GM23338 (cell line): ENCODE results near the gene NID1. TPM values are rescaled to one million over a fixed set of nuclear protein-coding genes. Genes with fewer than 3 reads are reported as not detected.

Experiments
- ATAC-seq: fragments of 200-7000 bp; cut with Tn5 transposase; 3 replicates; pipeline ENCODE4 v1.9.1; 2020
- DNase-seq: peaks from one replicate; pipeline ENCODE4 v3.0.0-alpha.2; 2015; ENCODE audit warnings: low spot score
- H2AFZ ChIP-seq: fragments of 200-600 bp; sonication (generic); 2 replicates; pipeline ENCODE4 v1.8.0; 2016; ENCODE audit warnings: antibody characterized with exemption, mild to moderate bottlenecking, moderate library complexity
- H3F3A ChIP-seq: fragments of 200-600 bp; sonication (generic); replicated peaks from 2 replicates; pipeline ENCODE4 v1.8.0; 2017; ENCODE audit warnings: antibody characterized with exemption, mixed run types, low read depth
- H3K27ac ChIP-seq: fragments of 200-600 bp; sonication (generic); 2 replicates; pipeline ENCODE4 v1.6.1; 2016; ENCODE audit warnings: low read depth
- H3K27me3 ChIP-seq: fragments of 200-600 bp; sonication (generic); 2 replicates; pipeline ENCODE4 v1.8.0; 2016; ENCODE audit warnings: mild to moderate bottlenecking, mixed run types, moderate library complexity; ENCODE audit not compliant: insufficient read depth
- H3K36me3 ChIP-seq: fragments of 200-600 bp; sonication (generic); 2 replicates; pipeline ENCODE4 v1.8.0; 2016; ENCODE audit warnings: mild to moderate bottlenecking; ENCODE audit not compliant: insufficient read depth
- H3K4me1 ChIP-seq: fragments of 200-600 bp; sonication (generic); 2 replicates; pipeline ENCODE4 v1.8.0; 2016; ENCODE audit warnings: mild to moderate bottlenecking, moderate library complexity; ENCODE audit not compliant: insufficient read depth
- H3K4me2 ChIP-seq: fragments of 200-600 bp; sonication (generic); 2 replicates; pipeline ENCODE4 v1.7.1; 2017; ENCODE audit warnings: mixed run types
- H3K4me3 ChIP-seq: fragments of 200-600 bp; sonication (generic); 2 replicates; pipeline ENCODE4 v1.6.1; 2016; ENCODE audit warnings: mixed run types
- H3K79me2 ChIP-seq: fragments of 200-600 bp; sonication (generic); replicated peaks from 2 replicates; pipeline ENCODE4 v1.8.0; 2017; ENCODE audit warnings: mild to moderate bottlenecking; ENCODE audit not compliant: insufficient read depth
- H3K9me2 ChIP-seq: fragments of 200-600 bp; sonication (generic); 2 replicates; pipeline ENCODE4 v1.8.0; 2017; ENCODE audit not compliant: insufficient read depth
- H4K20me1 ChIP-seq: fragments of 200-600 bp; sonication (generic); replicated peaks from 2 replicates; pipeline ENCODE4 v1.8.0; 2017; ENCODE audit warnings: mild to moderate bottlenecking; ENCODE audit not compliant: insufficient read depth
- H3K27ac Mint-ChIP-seq: 2 replicates; pipeline ENCODE4 v1.8.0; 2020; ENCODE audit warnings: inconsistent platforms, mild to moderate bottlenecking, moderate library complexity, mixed read lengths
- H3K27me3 Mint-ChIP-seq: 3 replicates; pipeline ENCODE4 v1.8.0; 2022; ENCODE audit warnings: low read depth, mild to moderate bottlenecking, moderate library complexity, mixed read lengths, inconsistent platforms; ENCODE audit not compliant: insufficient read depth, poor library complexity
- H3K36me3 Mint-ChIP-seq: 3 replicates; pipeline ENCODE4 v1.8.0; 2021; ENCODE audit warnings: low read depth, mild to moderate bottlenecking, inconsistent platforms, moderate library complexity, mixed read lengths
- H3K4me1 Mint-ChIP-seq: 3 replicates; pipeline ENCODE4 v1.8.0; 2020; ENCODE audit warnings: mild to moderate bottlenecking, inconsistent platforms, mixed read lengths
- H3K4me3 Mint-ChIP-seq: 3 replicates; pipeline ENCODE4 v1.8.0; 2021; ENCODE audit warnings: moderate library complexity, mild to moderate bottlenecking, inconsistent platforms, mixed read lengths
- H3K9me3 Mint-ChIP-seq: 3 replicates; pipeline ENCODE4 v1.8.0; 2020; ENCODE audit warnings: moderate library complexity, mild to moderate bottlenecking, inconsistent platforms, mixed read lengths
- EZH2 ChIP-seq: fragments of 200-600 bp; sonication (generic); IDR thresholded peaks from one replicate; pipeline ENCODE4 v1.8.0; 2017; ENCODE audit warnings: antibody characterized with exemption, mild to moderate bottlenecking, low read depth; ENCODE audit not compliant: unreplicated experiment
- EZH2phosphoT487 ChIP-seq: fragments of 200-600 bp; sonication (generic); IDR thresholded peaks from one replicate; pipeline ENCODE4 v1.8.1; 2018; ENCODE audit warnings: antibody characterized with exemption; ENCODE audit not compliant: unreplicated experiment
- JUNB ChIP-seq: IDR thresholded peaks from one replicate; pipeline ENCODE4 v1.6.1; 2016; ENCODE audit warnings: antibody characterized with exemption; ENCODE audit not compliant: unreplicated experiment
- POLR2AphosphoS5 ChIP-seq: IDR thresholded peaks from 2 replicates; pipeline ENCODE4 v1.6.1; 2016; ENCODE audit warnings: antibody characterized with exemption, low read depth
- STAT1 ChIP-seq: IDR thresholded peaks from one replicate; pipeline ENCODE4 v1.6.1; 2016; ENCODE audit warnings: antibody characterized with exemption; ENCODE audit not compliant: unreplicated experiment
- ZNF114 ChIP-seq: fragments of 250-450 bp; sonication (Bioruptor Pico); IDR thresholded peaks from 2 replicates; pipeline ENCODE4 v1.5.0; 2020; ENCODE audit warnings: mild to moderate bottlenecking, moderate library complexity
- ZNF331 ChIP-seq: fragments of 250-450 bp; sonication (Bioruptor Pico); IDR thresholded peaks from 2 replicates; pipeline ENCODE4 v1.5.0; 2020; ENCODE audit warnings: low read depth, mild to moderate bottlenecking, moderate library complexity
- polyA plus RNA-seq: library from polyadenylated mRNA; unstranded; fragments of >200 nt; fragmentation: Nextera tagmentation; extraction: Ambion mirVana; gene quantifications from 2 replicates; pipeline ENCODE4 v1.2.1, GENCODE V29; 2016
- total RNA-seq: library from RNA; depleted of rRNA; stranded (reverse); fragments of >200 nt; shearing (Covaris generic); gene quantifications from 2 replicates; pipeline ENCODE4 v1.2.3, GENCODE V29; 2014
- TF ChIP-seq, protein P1 (sequence below): IDR thresholded peaks from one replicate; pipeline ENCODE4 v1.6.1; 2018; ENCODE audit warnings: antibody characterized with exemption; ENCODE audit not compliant: unreplicated experiment
- TF ChIP-seq, protein P2 (sequence below): IDR thresholded peaks from 2 replicates; pipeline ENCODE4 v1.6.1; 2016; ENCODE audit warnings: antibody characterized with exemption
- TF ChIP-seq, protein P3 (sequence below), 2 experiments: fragments of 200-600 bp in 1 of 2; sonication (generic) in 1 of 2; conservative IDR thresholded peaks; 2 replicates each; pipeline versions ENCODE4 v1.5.1 to v1.6.1; 2016 to 2017; ENCODE audit warnings: antibody characterized with exemption in 2 of 2, low read depth in 2 of 2, mild to moderate bottlenecking in 2 of 2, moderate library complexity in 1 of 2

The NID1 gene
- total and polyA plus RNA-seq, 2 experiments from 2014 or later, result 7.1 to 32.5 TPM

DNA sequence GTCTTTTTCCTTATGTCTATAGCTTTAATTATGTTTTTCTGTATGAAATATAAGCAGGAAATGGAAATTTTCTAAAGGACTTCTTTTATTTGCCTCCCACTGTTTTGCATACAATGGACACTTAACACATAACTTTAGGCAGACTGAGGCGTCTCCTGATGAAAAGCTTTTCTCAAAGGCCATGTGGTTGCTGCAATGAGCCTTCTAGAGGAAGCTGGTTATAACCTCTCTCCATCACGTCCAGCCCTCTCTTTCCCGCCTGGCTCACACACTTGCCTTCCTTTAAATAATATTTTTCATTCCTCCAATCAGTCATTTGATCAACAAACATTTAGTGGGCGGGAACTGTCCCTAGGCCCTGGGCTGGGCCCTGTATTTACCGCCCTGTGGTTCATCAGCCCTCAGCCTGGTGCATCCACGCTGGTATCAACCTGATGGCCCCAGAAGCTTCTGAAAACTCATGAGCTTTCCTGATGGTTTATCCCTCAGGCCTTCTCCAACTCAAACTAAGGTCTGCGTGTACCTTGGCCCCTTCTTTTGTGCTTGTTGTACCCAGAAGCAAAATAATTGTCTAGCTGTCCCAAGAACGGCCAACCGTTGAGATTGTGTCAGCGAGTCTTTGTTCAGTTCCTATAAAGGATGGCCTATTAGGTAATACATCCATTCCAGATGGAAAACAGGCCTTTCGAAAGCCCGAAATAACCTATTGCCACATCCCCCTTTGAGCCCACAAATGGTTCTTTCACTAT lies 122.8 kb downstream of the NID1 start (continued):
- TF ChIP-seq, protein P1, sequence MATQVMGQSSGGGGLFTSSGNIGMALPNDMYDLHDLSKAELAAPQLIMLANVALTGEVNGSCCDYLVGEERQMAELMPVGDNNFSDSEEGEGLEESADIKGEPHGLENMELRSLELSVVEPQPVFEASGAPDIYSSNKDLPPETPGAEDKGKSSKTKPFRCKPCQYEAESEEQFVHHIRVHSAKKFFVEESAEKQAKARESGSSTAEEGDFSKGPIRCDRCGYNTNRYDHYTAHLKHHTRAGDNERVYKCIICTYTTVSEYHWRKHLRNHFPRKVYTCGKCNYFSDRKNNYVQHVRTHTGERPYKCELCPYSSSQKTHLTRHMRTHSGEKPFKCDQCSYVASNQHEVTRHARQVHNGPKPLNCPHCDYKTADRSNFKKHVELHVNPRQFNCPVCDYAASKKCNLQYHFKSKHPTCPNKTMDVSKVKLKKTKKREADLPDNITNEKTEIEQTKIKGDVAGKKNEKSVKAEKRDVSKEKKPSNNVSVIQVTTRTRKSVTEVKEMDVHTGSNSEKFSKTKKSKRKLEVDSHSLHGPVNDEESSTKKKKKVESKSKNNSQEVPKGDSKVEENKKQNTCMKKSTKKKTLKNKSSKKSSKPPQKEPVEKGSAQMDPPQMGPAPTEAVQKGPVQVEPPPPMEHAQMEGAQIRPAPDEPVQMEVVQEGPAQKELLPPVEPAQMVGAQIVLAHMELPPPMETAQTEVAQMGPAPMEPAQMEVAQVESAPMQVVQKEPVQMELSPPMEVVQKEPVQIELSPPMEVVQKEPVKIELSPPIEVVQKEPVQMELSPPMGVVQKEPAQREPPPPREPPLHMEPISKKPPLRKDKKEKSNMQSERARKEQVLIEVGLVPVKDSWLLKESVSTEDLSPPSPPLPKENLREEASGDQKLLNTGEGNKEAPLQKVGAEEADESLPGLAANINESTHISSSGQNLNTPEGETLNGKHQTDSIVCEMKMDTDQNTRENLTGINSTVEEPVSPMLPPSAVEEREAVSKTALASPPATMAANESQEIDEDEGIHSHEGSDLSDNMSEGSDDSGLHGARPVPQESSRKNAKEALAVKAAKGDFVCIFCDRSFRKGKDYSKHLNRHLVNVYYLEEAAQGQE, result no peak
- TF ChIP-seq STAT1, result no peak
- TF ChIP-seq ZNF114 (CRISPR knock-in tag), result no peak
- TF ChIP-seq, protein P2, sequence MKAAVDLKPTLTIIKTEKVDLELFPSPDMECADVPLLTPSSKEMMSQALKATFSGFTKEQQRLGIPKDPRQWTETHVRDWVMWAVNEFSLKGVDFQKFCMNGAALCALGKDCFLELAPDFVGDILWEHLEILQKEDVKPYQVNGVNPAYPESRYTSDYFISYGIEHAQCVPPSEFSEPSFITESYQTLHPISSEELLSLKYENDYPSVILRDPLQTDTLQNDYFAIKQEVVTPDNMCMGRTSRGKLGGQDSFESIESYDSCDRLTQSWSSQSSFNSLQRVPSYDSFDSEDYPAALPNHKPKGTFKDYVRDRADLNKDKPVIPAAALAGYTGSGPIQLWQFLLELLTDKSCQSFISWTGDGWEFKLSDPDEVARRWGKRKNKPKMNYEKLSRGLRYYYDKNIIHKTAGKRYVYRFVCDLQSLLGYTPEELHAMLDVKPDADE, result no peak
- no peak for TF ChIP-seq ZNF331 (CRISPR knock-in tag)
- no peak for TF ChIP-seq POLR2AphosphoS5

DNA sequence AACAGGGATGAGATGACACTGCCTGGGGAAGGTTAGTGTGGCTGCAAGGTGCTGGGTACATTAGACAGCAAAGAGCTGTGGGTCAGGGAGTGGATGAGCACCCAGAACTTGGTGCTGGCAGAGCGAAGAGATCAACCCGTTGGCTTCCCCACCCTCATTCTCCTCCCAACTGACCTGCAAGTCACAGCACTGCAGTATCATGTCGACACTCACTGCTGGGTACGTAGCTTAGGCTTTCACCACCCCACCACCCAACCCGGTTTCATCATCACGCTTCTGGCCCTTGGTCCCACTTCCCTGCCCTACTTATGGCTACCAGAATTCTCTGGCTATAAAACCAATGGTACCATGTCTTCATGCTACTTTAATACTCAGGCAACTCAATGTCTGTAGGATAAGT lies 124.6 kb downstream of the NID1 start:
- H3K27ac Mint-ChIP-seq, result no peak overlapping the region
- ATAC-seq, result no peak
- peaks cover 3% of the 10 kb centered on the region; the same call in 2 of the 3 replicates for H3K4me1 Mint-ChIP-seq
- Histone ChIP-seq H3K27ac (no peak overlapping the region), H3K4me2 (no peak overlapping the region), H2AFZ (no peak overlapping the region), H3K4me3 (no peak overlapping the region), H3K79me2 (no peaks in the 10 kb centered on the region), H3F3A (no peaks in the 10 kb centered on the region), H3K27me3 (no peaks in the 10 kb centered on the region), H3K4me1 (no peaks in the 10 kb centered on the region), H3K9me2 (no peaks in the 10 kb centered on the region), H3K36me3 (no peaks in the 10 kb centered on the region), H4K20me1 (no peaks in the 10 kb centered on the region)
- peaks cover 7% of the 10 kb centered on the region for H3K27me3 Mint-ChIP-seq
- no peak overlapping the region for H3K4me3 Mint-ChIP-seq
- no peaks in the 10 kb centered on the region for H3K36me3 Mint-ChIP-seq
- DNase-seq, result no peak
- no peaks in the 10 kb centered on the region for H3K9me3 Mint-ChIP-seq
- no peak for TF ChIP-seq EZH2phosphoT487
- TF ChIP-seq, protein P3, sequence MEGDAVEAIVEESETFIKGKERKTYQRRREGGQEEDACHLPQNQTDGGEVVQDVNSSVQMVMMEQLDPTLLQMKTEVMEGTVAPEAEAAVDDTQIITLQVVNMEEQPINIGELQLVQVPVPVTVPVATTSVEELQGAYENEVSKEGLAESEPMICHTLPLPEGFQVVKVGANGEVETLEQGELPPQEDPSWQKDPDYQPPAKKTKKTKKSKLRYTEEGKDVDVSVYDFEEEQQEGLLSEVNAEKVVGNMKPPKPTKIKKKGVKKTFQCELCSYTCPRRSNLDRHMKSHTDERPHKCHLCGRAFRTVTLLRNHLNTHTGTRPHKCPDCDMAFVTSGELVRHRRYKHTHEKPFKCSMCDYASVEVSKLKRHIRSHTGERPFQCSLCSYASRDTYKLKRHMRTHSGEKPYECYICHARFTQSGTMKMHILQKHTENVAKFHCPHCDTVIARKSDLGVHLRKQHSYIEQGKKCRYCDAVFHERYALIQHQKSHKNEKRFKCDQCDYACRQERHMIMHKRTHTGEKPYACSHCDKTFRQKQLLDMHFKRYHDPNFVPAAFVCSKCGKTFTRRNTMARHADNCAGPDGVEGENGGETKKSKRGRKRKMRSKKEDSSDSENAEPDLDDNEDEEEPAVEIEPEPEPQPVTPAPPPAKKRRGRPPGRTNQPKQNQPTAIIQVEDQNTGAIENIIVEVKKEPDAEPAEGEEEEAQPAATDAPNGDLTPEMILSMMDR (conservative IDR thresholded peaks at IDR 0.05; ENCODE audit: low read depth in 2 of 2), result no peak
- no peak for TF ChIP-seq ZNF331 (CRISPR knock-in tag)
- no peak for TF ChIP-seq JUNB
- no peak for TF ChIP-seq EZH2
- TF ChIP-seq, protein P2, result no peak
